ENCODE data around the gene PPM1L.

Gene PPM1L

GRCh38 chr3:160856450-160856849 lies 100.4 kb downstream of the PPM1L start:
- no peak overlapping the region for H3K27ac ChIP-seq (ENCODE audit: low read length)
- DNase-seq, result no peak
- no peaks in the 10 kb centered on the region for H3K79me2 ChIP-seq (ENCODE audit: insufficient read depth, low read length)
- H3K27me3 ChIP-seq (ENCODE audit: insufficient read depth, low read length, poor library complexity), result no peaks in the 10 kb centered on the region
- TF ChIP-seq CTCF (IDR thresholded peaks at IDR 0.05; ENCODE audit: borderline replicate concordance, extremely low read depth, low read length, poor library complexity, severe bottlenecking) (no peak), EZH2 (IDR thresholded peaks at IDR 0.05; ENCODE audit: borderline replicate concordance, low read depth, low read length, severe bottlenecking) (no peak)
- no peak for ATAC-seq (ENCODE audit: insufficient read depth, low read depth)
- H3K4me3 ChIP-seq (ENCODE audit: low read depth in 1 of 2, low read length in 2 of 2), result no peak overlapping the region
- H3K4me1 ChIP-seq (ENCODE audit: insufficient read depth, low read length), result no peaks in the 10 kb centered on the region
- no peaks in the 10 kb centered on the region for H3K36me3 ChIP-seq (ENCODE audit: insufficient read depth, low read length)
- no peak overlapping the region for H3K4me2 ChIP-seq (ENCODE audit: insufficient read depth, low read length)
- H4K20me1 ChIP-seq (ENCODE audit: insufficient read depth, low read length), result no peaks in the 10 kb centered on the region
- no peak overlapping the region for H2AFZ ChIP-seq (ENCODE audit: low read depth, low read length)
- H3K9ac ChIP-seq (ENCODE audit: low read depth, low read length), result no peak overlapping the region
- peaks cover 2% of the 10 kb centered on the region for H3K9me3 ChIP-seq (ENCODE audit: insufficient read depth, low read length, severe bottlenecking)

- Histone ChIP-seq H4K20me1 (ENCODE audit: insufficient read depth, low read length) (no peaks in the 10 kb centered on the region), H3K4me1 (ENCODE audit: insufficient read depth, low read length) (peaks cover 6% of the 10 kb centered on the region; the same call in 1 of the 2 replicates), H3K79me2 (ENCODE audit: insufficient read depth, low read length) (no peaks in the 10 kb centered on the region), H3K4me2 (ENCODE audit: insufficient read depth, low read length) (no peak overlapping the region), H3K9me3 (ENCODE audit: insufficient read depth, low read length, severe bottlenecking) (peaks cover 2% of the 10 kb centered on the region), H2AFZ (ENCODE audit: low read depth, low read length) (no peak overlapping the region), H3K4me3 (ENCODE audit: low read depth in 1 of 2, low read length in 2 of 2) (no peak overlapping the region), H3K36me3 (ENCODE audit: insufficient read depth, low read length) (no peaks in the 10 kb centered on the region), H3K27me3 (ENCODE audit: insufficient read depth, low read length, poor library complexity) (no peaks in the 10 kb centered on the region), H3K9ac (ENCODE audit: low read depth, low read length) (no peak overlapping the region), H3K27ac (ENCODE audit: low read length) (no peak overlapping the region)
- ATAC-seq (ENCODE audit: insufficient read depth, low read depth) (no peak), DNase-seq (no peak)
- TF ChIP-seq CTCF (IDR thresholded peaks at IDR 0.05; ENCODE audit: borderline replicate concordance, extremely low read depth, low read length, poor library complexity, severe bottlenecking) (no peak), EZH2 (IDR thresholded peaks at IDR 0.05; ENCODE audit: borderline replicate concordance, low read depth, low read length, severe bottlenecking) (no peak)
Measured at GRCh38 chr3:160857476-160858119, 101.6 kb downstream of the PPM1L start.

GRCh38 chr3:160860346-160860745 lies 104.3 kb downstream of the PPM1L start:
- H3K9me3 ChIP-seq (ENCODE audit: insufficient read depth, low read length, severe bottlenecking), result no peaks in the 10 kb centered on the region
- H4K20me1 ChIP-seq (ENCODE audit: insufficient read depth, low read length), result no peaks in the 10 kb centered on the region
- no peak overlapping the region for H3K27ac ChIP-seq (ENCODE audit: low read length)
- H3K4me1 ChIP-seq (ENCODE audit: insufficient read depth, low read length), result peaks cover 6% of the 10 kb centered on the region; the same call in 1 of the 2 replicates
- H3K36me3 ChIP-seq (ENCODE audit: insufficient read depth, low read length), result no peaks in the 10 kb centered on the region
- H3K4me2 ChIP-seq (ENCODE audit: insufficient read depth, low read length), result no peak overlapping the region
- TF ChIP-seq CTCF (IDR thresholded peaks at IDR 0.05; ENCODE audit: borderline replicate concordance, extremely low read depth, low read length, poor library complexity, severe bottlenecking) (no peak), EZH2 (IDR thresholded peaks at IDR 0.05; ENCODE audit: borderline replicate concordance, low read depth, low read length, severe bottlenecking) (no peak)
- H3K79me2 ChIP-seq (ENCODE audit: insufficient read depth, low read length), result no peaks in the 10 kb centered on the region
- H3K4me3 ChIP-seq (ENCODE audit: low read depth in 1 of 2, low read length in 2 of 2), result no peak overlapping the region
- H3K27me3 ChIP-seq (ENCODE audit: insufficient read depth, low read length, poor library complexity), result no peaks in the 10 kb centered on the region
- H3K9ac ChIP-seq (ENCODE audit: low read depth, low read length), result no peak overlapping the region
- no peak for ATAC-seq (ENCODE audit: insufficient read depth, low read depth)
- no peak for DNase-seq
- H2AFZ ChIP-seq (ENCODE audit: low read depth, low read length), result no peak overlapping the region
